CD4-positive, alpha-beta T cell (primary cell): ENCODE measurements around the gene MIA2. TPM values are rescaled to one million over a fixed set of nuclear protein-coding genes. Genes with fewer than 3 reads are reported as not detected.

ENCODE experiments used
- ATAC-seq: fragments of 200-7000 bp; cut with Tn5 transposase; one replicate; pipeline ENCODE4 v1.10.0; 2022; ENCODE audit warnings: mild to moderate bottlenecking; ENCODE audit not compliant: poor library complexity
- CTCF ChIA-PET: fragments of 350-600 bp; sonication (Branson Sonifier 250); formaldehyde crosslinking; loops from one replicate; lab custom pipeline; 2021; ENCODE audit warnings: antibody characterized with exemption, inconsistent platforms; lab: Charles Lee
- POLR2A ChIA-PET: fragments of 350-600 bp; sonication (Branson Sonifier 250); formaldehyde crosslinking; loops from one replicate; lab custom pipeline; 2021; ENCODE audit warnings: antibody characterized with exemption, inconsistent platforms; lab: Charles Lee
- DNase-seq, 14 experiments: peaks; one replicate each; pipeline ENCODE4 v3.0.0-alpha.2; 2013 to 2020; ENCODE audit warnings: mixed read lengths in 2 of 14
- H3K27ac ChIP-seq, 2 donors: one replicate each; pipeline versions ENCODE4 v1.5.1 to v1.7.0; 2013; ENCODE audit warnings: low read length in 2 of 2, low read depth in 1 of 2, mild to moderate bottlenecking in 1 of 2
- H3K27me3 ChIP-seq, 2 experiments: 1 replicate in 1 of 2; 2 replicates in 1 of 2; pipeline versions ENCODE4 v1.6.1 to v1.7.0; 2013; ENCODE audit warnings: low read length in 2 of 2, control low read depth in 1 of 2, mild to moderate bottlenecking in 1 of 2, moderate library complexity in 1 of 2; ENCODE audit not compliant: insufficient read depth in 2 of 2, control insufficient read depth in 1 of 2
- H3K36me3 ChIP-seq: one replicate; pipeline ENCODE4 v1.6.1; 2013; ENCODE audit warnings: low read length, control low read depth; ENCODE audit not compliant: insufficient read depth
- H3K4me1 ChIP-seq: one replicate; pipeline ENCODE4 v1.6.1; 2013; ENCODE audit warnings: low read length, control low read depth; ENCODE audit not compliant: insufficient read depth
- H3K4me3 ChIP-seq: one replicate; pipeline ENCODE4 v1.5.1; 2013; ENCODE audit warnings: mild to moderate bottlenecking, low read length, moderate library complexity
- H3K9me3 ChIP-seq, 2 experiments: 1 replicate in 1 of 2; 2 replicates in 1 of 2; pipeline versions ENCODE4 v1.6.1 to v1.7.0; 2013; ENCODE audit warnings: low read length in 2 of 2, mild to moderate bottlenecking in 2 of 2, control low read depth in 1 of 2, moderate library complexity in 1 of 2; ENCODE audit not compliant: control insufficient read depth in 1 of 2, insufficient read depth in 1 of 2
- H3K27ac Mint-ChIP-seq: one replicate; pipeline ENCODE4 v1.8.0; 2020; ENCODE audit warnings: mixed read lengths
- H3K27me3 Mint-ChIP-seq: one replicate; pipeline ENCODE4 v1.8.0; 2021; ENCODE audit warnings: mixed read lengths
- H3K36me3 Mint-ChIP-seq: one replicate; pipeline ENCODE4 v1.8.0; 2021; ENCODE audit warnings: low read depth, mixed read lengths
- H3K4me1 Mint-ChIP-seq: one replicate; pipeline ENCODE4 v1.8.0; 2021; ENCODE audit warnings: low read depth, mixed read lengths
- H3K4me3 Mint-ChIP-seq: one replicate; pipeline ENCODE4 v1.8.0; 2020; ENCODE audit warnings: mild to moderate bottlenecking, mixed read lengths
- H3K9me3 Mint-ChIP-seq: one replicate; pipeline ENCODE4 v1.8.0; 2020; ENCODE audit warnings: mixed read lengths
- intact Hi-C, 2 experiments: fragments of 100-400 bp; cut with DNase I in 1 of 2; cut with micrococcal nuclease in 1 of 2; formaldehyde crosslinking; loops; one replicate each; pipeline versions ENCODE4 v1.15.1 to v1.9.0; 2023 to 2025; cut with DNase I, micrococcal nuclease
- total RNA-seq, 174 experiments: library from RNA in 2 of 174; stranded (reverse) in 2 of 174; gene quantifications; one replicate each; pipeline ENCODE4 v1.2.3 and lab custom pipeline; 2021 to 2026
- TF ChIP-seq, protein P1 (sequence below): fragments of 200-600 bp; IDR thresholded peaks from one replicate; pipeline ENCODE4 v1.8.0; 2022; ENCODE audit warnings: antibody characterized with exemption, mild to moderate bottlenecking

MIA2 gene
- total RNA-seq, 2 experiments from 2014 or later: 21.1 to 24.1 TPM

DNA sequence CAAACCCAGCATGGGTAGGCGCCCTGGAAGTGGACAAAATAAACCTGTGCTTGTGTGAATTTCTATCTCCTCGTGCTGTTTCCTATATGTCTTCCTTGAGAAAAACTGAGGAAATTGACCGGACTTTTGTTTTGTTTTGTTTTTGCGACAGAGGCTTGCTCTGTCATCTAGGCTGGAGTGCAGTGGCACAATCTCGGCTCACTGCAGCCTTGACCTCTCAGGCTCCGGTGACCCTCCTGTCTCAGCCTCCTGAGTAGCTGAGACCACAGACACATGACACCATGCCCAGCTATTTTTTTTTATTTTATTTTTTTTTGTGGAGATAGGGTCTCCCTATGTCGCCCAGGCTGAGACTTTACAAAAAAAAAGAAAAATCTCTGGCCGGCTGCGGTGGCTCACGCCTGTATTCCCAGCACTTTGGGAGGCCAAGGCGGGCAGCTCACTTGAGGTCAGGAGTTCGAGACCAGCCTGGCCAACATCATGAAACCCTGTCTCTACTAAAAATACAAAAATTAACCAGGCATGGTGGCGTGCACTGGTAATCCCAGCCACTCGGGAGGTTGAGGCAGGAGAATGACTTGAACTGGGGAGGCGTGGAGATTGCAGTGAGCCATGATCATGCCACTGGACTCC, 22.5 kb upstream of the MIA2 start:
- no peaks in the 10 kb centered on the region for H3K27me3 ChIP-seq
- TF ChIP-seq, protein P1, sequence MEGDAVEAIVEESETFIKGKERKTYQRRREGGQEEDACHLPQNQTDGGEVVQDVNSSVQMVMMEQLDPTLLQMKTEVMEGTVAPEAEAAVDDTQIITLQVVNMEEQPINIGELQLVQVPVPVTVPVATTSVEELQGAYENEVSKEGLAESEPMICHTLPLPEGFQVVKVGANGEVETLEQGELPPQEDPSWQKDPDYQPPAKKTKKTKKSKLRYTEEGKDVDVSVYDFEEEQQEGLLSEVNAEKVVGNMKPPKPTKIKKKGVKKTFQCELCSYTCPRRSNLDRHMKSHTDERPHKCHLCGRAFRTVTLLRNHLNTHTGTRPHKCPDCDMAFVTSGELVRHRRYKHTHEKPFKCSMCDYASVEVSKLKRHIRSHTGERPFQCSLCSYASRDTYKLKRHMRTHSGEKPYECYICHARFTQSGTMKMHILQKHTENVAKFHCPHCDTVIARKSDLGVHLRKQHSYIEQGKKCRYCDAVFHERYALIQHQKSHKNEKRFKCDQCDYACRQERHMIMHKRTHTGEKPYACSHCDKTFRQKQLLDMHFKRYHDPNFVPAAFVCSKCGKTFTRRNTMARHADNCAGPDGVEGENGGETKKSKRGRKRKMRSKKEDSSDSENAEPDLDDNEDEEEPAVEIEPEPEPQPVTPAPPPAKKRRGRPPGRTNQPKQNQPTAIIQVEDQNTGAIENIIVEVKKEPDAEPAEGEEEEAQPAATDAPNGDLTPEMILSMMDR: no peak
- no peaks in the 10 kb centered on the region for H3K9me3 Mint-ChIP-seq
- intact Hi-C loops: no loop called here
- no peaks in the 10 kb centered on the region for H3K36me3 ChIP-seq
- H3K4me1 Mint-ChIP-seq: peaks cover 24% of the 10 kb centered on the region
- ATAC-seq (no peak), DNase-seq (no peak)
- no peaks in the 10 kb centered on the region for H3K36me3 Mint-ChIP-seq
- H3K4me1 ChIP-seq: no peaks in the 10 kb centered on the region
- ChIA-PET POLR2A (no interaction called here), CTCF (no interaction called here)
- no peak overlapping the region for H3K27ac ChIP-seq
- H3K4me3 Mint-ChIP-seq: no peak overlapping the region
- H3K4me3 ChIP-seq: no peak overlapping the region
- no peak overlapping the region for H3K27ac Mint-ChIP-seq
- no peaks in the 10 kb centered on the region for H3K9me3 ChIP-seq
- no peaks in the 10 kb centered on the region for H3K27me3 Mint-ChIP-seq

DNA sequence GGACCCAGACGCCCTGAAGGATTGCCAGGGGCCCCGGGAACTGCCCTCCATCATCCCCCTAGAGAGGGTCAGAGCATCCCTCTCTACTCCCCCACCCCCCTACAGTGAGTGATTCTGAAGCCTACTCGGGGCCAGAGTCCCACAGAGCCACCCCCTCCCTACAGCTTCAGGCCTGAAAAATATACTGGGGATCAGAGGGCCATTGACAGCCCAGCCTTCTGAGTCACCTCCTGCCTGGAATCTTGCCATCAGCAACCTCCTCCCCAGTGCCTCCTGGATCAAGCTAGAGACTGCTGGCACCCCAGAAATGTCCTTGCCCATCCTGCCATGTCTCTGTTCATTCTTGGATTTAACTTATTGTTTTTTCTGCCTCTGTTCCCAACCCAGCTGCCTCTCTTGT, 21.7 kb upstream of the MIA2 start:
- no peak overlapping the region for H3K27ac Mint-ChIP-seq
- no peak overlapping the region for H3K4me3 Mint-ChIP-seq
- ATAC-seq: no peak

DNA sequence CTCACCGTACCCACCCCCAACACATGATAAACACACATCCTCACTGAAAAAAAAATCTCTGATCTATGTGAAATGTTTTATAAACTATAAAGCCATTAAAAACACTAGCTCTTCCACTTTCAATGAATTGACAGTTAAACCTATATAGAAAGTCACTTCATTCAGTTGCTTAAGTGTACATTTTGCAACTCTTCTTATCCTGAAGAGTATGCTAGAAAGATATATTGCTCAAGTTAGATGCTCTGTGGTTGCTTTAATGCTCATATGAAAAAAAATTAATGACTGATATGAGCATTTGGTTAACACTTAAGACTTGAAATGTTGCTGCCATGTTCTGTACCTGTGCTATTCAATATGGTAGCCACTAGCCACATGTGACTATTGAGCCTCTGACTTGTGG, 21.0 kb upstream of the MIA2 start:
- Mint-ChIP-seq H3K4me1 (peaks cover 12% of the 10 kb centered on the region), H3K27me3 (no peaks in the 10 kb centered on the region), H3K9me3 (no peaks in the 10 kb centered on the region), H3K4me3 (no peak overlapping the region), H3K27ac (no peak overlapping the region), H3K36me3 (no peaks in the 10 kb centered on the region)
- Histone ChIP-seq H3K4me3 (no peak overlapping the region), H3K27me3 (no peaks in the 10 kb centered on the region), H3K36me3 (no peaks in the 10 kb centered on the region), H3K4me1 (no peaks in the 10 kb centered on the region), H3K27ac (no peak overlapping the region), H3K9me3 (no peaks in the 10 kb centered on the region)
- intact Hi-C loops: no loop called here
- POLR2A ChIA-PET: no interaction called here
- CTCF ChIA-PET: no interaction called here
- TF ChIP-seq, protein P1: no peak
- DNase-seq (no peak), ATAC-seq (no peak)

More for the DNA sequence above, 21.7 kb upstream of the MIA2 start:
- peaks cover 19% of the 10 kb centered on the region for H3K4me1 Mint-ChIP-seq
- H3K27me3 Mint-ChIP-seq: no peaks in the 10 kb centered on the region
- intact Hi-C loops: no loop called here
- H3K36me3 Mint-ChIP-seq: no peaks in the 10 kb centered on the region
- Histone ChIP-seq H3K27ac (no peak overlapping the region), H3K4me3 (no peak overlapping the region), H3K27me3 (no peaks in the 10 kb centered on the region), H3K4me1 (no peaks in the 10 kb centered on the region), H3K36me3 (no peaks in the 10 kb centered on the region), H3K9me3 (no peaks in the 10 kb centered on the region)
- ChIA-PET CTCF (no interaction called here), POLR2A (no interaction called here)
- H3K9me3 Mint-ChIP-seq: no peaks in the 10 kb centered on the region
- no peak for DNase-seq
- TF ChIP-seq, protein P1: no peak
